Pancreas (tissue), 10 donors: ENCODE results near the gene TEX22. TPM values are rescaled to one million over a fixed set of nuclear protein-coding genes. Genes with fewer than 3 reads are reported as not detected.

ENCODE experiments used
- ATAC-seq, 4 donors: fragments of 200-7000 bp; cut with Tn5 transposase; one replicate each; pipeline versions ENCODE4 v1.8.0 to v1.9.1; 2020; ENCODE audit warnings: mild to moderate bottlenecking in 4 of 4, moderate library complexity in 4 of 4
- DNase-seq, 6 donors: peaks; one replicate each; pipeline ENCODE4 v3.0.0-alpha.2; 2020
- FAIRE-seq: peaks from 2 replicates; lab custom pipeline; 2012; peaks lifted over from hg19 to GRCh38; lab: Jason Lieb, UNC
- H3K27ac ChIP-seq, 4 donors: fragments of 200-600 bp; sonication (generic); 1 replicate in 3 of 4; 2 replicates in 1 of 4; pipeline versions ENCODE4 v1.5.0 to v1.8.0; 2020
- H3K27me3 ChIP-seq, 4 donors: fragments of 200-600 bp; one replicate each; pipeline ENCODE4 v1.8.0; 2021
- H3K36me3 ChIP-seq, 3 donors: fragments of 200-600 bp; sonication (generic) in 1 of 3; one replicate each; pipeline versions ENCODE4 v1.5.0 to v1.8.0; 2020 to 2021
- H3K4me1 ChIP-seq, 3 donors: fragments of 200-600 bp; one replicate each; pipeline ENCODE4 v1.8.0; 2021
- H3K4me3 ChIP-seq, 4 donors: fragments of 200-600 bp; sonication (generic) in 2 of 4; one replicate each; pipeline versions ENCODE4 v1.5.0 to v1.8.0; 2020 to 2021
- H3K9me3 ChIP-seq, 4 donors: fragments of 200-600 bp; one replicate each; pipeline ENCODE4 v1.8.0; 2021
- WGBS, 2 donors: extraction: QIAGEN DNeasy Blood & Tissue Kit; methylation state at CpG; one replicate each; pipeline ENCODE4 v1.1.7; 2013; 5-methylcytosine and 5-hydroxymethylcytosine counted together
- intact Hi-C, 3 donors: fragments of 100-400 bp; cut with DNase I; formaldehyde crosslinking; loops; one replicate each; pipeline versions ENCODE4 v1.11.1 to v1.14.2; 2022
- polyA plus RNA-seq, 2 donors: library from polyadenylated mRNA; stranded (reverse); fragments of 200-250 nt; gene quantifications; one replicate each; pipeline ENCODE4 v1.2.3, GENCODE V29; 2013
- total RNA-seq, 6 donors: library from RNA; stranded (reverse); fragmentation: NEBNext Ultra II Directional in 4 of 6; extraction: Animal tissue kit (Norgen Biotek cat#: 25700) in 4 of 6; gene quantifications; one replicate each; pipeline versions ENCODE4 v1.2.1 to v1.2.4, GENCODE V29; 2021 to 2023
- TF ChIP-seq, protein P1 (sequence below), 4 donors: fragments of 200-600 bp; sonication (generic) in 3 of 4; IDR thresholded peaks; one replicate each; pipeline versions ENCODE4 v1.5.0 to v1.8.0; 2021; ENCODE audit warnings: antibody characterized with exemption in 4 of 4
- donor health status: healthy with polysubstance abuse.
- donor health status: DM: no; HTN: no; CAD: no; lungs with moderate emphysema.
- donor health status: DM: no; HTN: no; CAD: no.
- donor health status: control.
- donor health status: control.
- donor health status: Bipolar disorder and iron deficiency.
- donor health status: DM: yes; HTN: yes; CAD: no.
- donor health status: DM: no; HTN: no; CAD: no.
- donor health status: DM: no; HTN: no; CAD: no.
- donor health status: DM: yes; HTN: yes; CAD: no.

TEX22 gene
- total and polyA plus RNA-seq, 8 donors: 0.14 to 2.4 (median 1.1) TPM

DNA sequence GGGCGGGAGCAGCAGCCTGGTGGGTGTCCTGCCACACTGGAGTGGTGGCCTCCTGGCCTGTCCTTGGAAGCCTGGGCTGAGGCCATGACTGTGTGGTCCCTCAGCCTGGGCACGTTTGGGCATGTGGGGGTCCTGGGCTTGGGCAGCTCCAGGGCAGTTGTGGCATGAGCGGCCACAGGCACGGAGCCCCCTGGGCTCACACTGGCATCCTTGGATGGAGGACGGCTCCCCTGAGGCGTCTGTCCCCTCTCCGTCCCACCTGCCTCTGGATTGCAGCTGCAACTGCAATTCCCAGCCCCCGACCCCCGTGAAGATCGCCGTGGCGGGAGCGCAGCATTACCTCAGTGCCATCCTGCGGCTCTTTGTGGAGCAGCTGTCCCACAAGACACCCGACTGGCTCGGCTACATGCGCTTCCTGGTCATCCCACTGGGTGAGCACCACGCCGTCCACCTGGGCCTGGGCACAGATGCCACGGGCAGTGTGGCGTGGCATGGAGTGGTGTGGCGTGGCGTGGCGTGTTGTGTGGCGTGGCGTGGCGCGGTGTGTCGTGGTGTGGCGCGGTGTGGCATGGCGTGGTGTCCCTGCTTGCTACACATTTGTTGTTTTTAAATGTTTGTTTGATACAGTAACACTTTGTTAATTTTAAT, 15.1 kb upstream of the TEX22 start:
- Histone ChIP-seq H3K27ac (no peak overlapping the region), H3K4me1 (no peaks in the 10 kb centered on the region), H3K9me3 (no peaks in the 10 kb centered on the region), H3K27me3 (no peaks in the 10 kb centered on the region), H3K4me3 (no peak overlapping the region), H3K36me3 (peaks cover 0 to 35% (median 3%) of the 10 kb centered on the region in 3 donors)
- DNase-seq (peak in 3 of 6 donors; percentile 12 to 72 (median 20)), ATAC-seq (no peak), FAIRE-seq (no peak)
- TF ChIP-seq, protein P1, sequence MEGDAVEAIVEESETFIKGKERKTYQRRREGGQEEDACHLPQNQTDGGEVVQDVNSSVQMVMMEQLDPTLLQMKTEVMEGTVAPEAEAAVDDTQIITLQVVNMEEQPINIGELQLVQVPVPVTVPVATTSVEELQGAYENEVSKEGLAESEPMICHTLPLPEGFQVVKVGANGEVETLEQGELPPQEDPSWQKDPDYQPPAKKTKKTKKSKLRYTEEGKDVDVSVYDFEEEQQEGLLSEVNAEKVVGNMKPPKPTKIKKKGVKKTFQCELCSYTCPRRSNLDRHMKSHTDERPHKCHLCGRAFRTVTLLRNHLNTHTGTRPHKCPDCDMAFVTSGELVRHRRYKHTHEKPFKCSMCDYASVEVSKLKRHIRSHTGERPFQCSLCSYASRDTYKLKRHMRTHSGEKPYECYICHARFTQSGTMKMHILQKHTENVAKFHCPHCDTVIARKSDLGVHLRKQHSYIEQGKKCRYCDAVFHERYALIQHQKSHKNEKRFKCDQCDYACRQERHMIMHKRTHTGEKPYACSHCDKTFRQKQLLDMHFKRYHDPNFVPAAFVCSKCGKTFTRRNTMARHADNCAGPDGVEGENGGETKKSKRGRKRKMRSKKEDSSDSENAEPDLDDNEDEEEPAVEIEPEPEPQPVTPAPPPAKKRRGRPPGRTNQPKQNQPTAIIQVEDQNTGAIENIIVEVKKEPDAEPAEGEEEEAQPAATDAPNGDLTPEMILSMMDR (IDR thresholded peaks at IDR 0.05): no peak
- WGBS, 2 donors: 97 to 99% methylated on average over 31 to 32 of the region's 32 CpGs
- intact Hi-C loops: no loop called here

DNA sequence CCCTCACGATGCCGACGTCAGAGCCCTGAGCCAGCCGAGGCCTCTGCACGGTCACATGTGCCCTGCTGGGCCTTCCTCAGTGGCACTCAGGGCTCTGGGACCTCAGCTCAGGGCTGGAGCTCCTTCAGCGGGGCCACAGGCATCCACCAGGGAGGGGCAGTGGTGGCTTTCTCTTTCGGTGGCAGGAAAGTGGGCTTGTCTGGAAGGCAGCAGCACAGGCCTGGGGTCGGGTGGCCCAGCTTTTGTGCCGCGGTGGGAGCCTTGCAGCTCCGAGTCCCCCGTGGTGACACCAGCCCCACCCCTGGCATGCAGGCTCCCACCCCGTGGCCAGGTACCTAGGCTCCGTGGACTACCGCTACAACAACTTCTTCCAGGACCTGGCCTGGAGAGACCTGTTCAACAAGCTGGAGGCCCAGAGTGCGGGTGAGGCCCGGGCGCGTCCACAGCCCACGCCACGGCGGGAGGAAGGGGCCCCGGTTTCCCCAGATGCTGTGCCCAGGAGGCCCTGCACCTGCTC, 14.2 kb upstream of the TEX22 start:
- intact Hi-C loops: no loop called here
- no peaks in the 10 kb centered on the region for H3K4me1 ChIP-seq
- 96% methylated on average over 22 to 23 of the region's 23 CpGs for WGBS, 2 donors
- FAIRE-seq (no peak), ATAC-seq (no peak), DNase-seq (peak in 2 of 6 donors; percentile 16 to 70)
- H3K9me3 ChIP-seq: no peaks in the 10 kb centered on the region
- no peak overlapping the region for H3K4me3 ChIP-seq
- H3K27ac ChIP-seq: no peak overlapping the region
- peaks cover 0 to 35% (median 3%) of the 10 kb centered on the region in 3 donors for H3K36me3 ChIP-seq
- no peaks in the 10 kb centered on the region for H3K27me3 ChIP-seq
- TF ChIP-seq, protein P1 (IDR thresholded peaks at IDR 0.05): no peak

DNA sequence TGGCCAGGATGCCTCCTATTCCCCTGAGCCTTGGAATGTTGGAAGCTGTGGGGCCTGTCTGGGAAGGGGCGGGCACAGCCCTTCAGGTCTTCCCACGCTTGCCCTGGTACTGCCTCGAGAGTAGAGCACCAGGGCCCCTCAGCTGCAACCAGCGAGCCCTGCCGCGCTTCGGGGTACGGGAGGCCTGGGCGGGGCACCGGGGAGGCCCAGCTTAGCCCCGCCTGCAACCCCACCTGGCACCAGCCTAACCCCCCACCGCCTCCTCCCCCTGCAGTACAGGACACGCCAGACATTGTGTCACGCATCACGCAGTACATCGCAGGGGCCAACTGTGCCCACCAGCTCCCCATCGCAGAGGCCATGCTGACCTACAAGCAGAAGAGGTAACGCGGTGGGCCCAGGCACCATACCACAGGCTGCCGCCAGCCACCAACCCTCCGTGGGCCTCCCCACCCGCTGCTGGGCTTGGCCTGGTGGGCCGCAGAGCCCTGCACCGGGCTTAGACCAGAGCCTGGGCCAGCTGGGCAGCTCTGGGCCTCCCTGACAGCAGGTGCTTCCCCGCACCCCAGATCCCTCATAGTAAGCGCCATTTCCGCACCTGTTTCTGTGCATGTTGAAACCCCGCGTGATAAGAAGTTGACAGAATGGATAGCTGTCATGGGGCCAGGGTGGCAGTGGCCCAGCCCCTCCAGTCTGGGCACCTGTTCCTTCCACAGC, 13.6 kb upstream of the TEX22 start:
- H3K36me3 ChIP-seq: peaks cover 0 to 30% (median 3%) of the 10 kb centered on the region in 3 donors
- TF ChIP-seq, protein P1 (IDR thresholded peaks at IDR 0.05): no peak
- WGBS, 2 donors: 93 to 94% methylated on average over 28 to 29 of the region's 29 CpGs
- no peak for FAIRE-seq
- peaks cover 0 to 4% (median 0%) of the 10 kb centered on the region in 3 donors for H3K4me1 ChIP-seq
- no peak overlapping the region for H3K27ac ChIP-seq
- intact Hi-C loops: no loop called here
- no peaks in the 10 kb centered on the region for H3K27me3 ChIP-seq
- no peaks in the 10 kb centered on the region for H3K9me3 ChIP-seq
- peak in 2 of 6 donors; percentile 24 to 64 for DNase-seq
- ATAC-seq: no peak
- H3K4me3 ChIP-seq: no peak overlapping the region

DNA sequence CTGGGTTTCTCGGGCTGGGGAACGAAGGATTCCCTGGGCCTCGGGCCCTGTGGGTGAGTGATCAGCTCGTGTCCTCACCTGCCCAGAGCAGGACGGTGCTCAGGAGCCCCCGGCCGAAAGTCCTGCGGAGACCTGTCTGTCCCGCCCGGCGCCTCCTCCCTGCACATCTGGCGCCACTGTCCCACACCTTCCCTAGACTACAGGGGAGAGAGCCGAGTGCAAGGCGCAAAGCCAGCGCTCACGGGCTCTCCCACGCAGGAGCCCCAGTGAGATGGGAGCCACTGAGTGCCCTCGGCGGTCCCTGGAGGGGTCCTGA, 13.1 kb upstream of the TEX22 start:
- H3K27me3 ChIP-seq: no peaks in the 10 kb centered on the region
- intact Hi-C loops: no loop called here
- WGBS, 2 donors: 94 to 95% methylated on average over 18 to 19 of the region's 19 CpGs
- no peak overlapping the region for H3K4me3 ChIP-seq
- TF ChIP-seq, protein P1 (IDR thresholded peaks at IDR 0.05): no peak
- no peaks in the 10 kb centered on the region for H3K9me3 ChIP-seq
- H3K36me3 ChIP-seq: peaks cover 0 to 26% (median 3%) of the 10 kb centered on the region in 3 donors
- no peak overlapping the region for H3K27ac ChIP-seq
- no peak for ATAC-seq
- no peak for FAIRE-seq
- DNase-seq: peak in 2 of 6 donors; percentile 23 to 56
- H3K4me1 ChIP-seq: peaks cover 0 to 9% (median 0%) of the 10 kb centered on the region in 3 donors
